ENCODE measurements around the gene RXRA. TPM values are rescaled to one million over a fixed set of nuclear protein-coding genes. Genes with fewer than 3 reads are reported as not detected.

RXRA gene
- polyA plus RNA-seq, 1 of the 3 experiments (the other 2 are of a cell fraction) = 7.6 TPM

DNA sequence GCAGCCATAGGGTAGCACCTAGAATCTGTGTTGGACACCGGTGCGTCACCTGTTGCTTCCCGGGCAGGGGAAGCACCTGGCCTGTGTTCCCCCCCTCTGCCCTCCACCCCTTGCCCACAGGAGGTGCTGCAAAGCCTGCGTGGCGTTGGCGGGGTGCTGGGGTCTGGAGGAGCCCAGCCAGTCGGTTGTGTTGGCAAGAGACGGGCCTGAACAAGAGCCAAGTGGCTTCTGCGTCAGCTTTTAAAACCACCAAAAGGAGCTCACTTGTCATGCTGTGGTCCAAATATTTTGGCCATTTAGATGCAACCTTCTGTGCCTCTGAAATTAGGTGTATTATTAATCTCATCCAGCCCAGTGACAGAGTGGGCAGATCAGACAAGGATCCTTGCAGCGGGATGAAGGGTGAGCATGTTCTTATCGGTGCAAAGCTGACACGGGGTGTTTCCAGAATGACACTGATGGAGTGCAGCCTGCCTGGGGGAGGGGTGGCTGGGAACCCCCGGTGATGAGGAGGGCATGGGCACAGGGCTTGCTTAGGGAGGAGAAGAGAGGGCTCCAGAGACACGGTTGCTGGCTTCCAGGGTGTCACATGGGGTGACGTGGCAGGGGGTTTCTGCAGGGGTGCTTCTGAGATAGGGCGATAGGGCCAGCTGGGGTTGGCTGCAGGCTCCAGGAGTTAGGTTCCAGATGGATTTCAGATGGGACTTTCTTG is 9.7 kb upstream of the RXRA start:
- H3K4me2 ChIP-seq = peak overlapping the region; percentile 23; the same call in 1 of the 2 replicates

More for the DNA sequence above, 9.7 kb upstream of the RXRA start:
- Histone ChIP-seq H3K79me2 (ENCODE audit: insufficient read depth) (no peaks in the 10 kb centered on the region), H3K27ac (ENCODE audit: low read depth in 2 of 2, low read length in 1 of 2) (peak overlapping the region in 1 of 2 experiments; percentile 21; a peak in 1 of 4 replicates), H3F3A (replicated peaks; ENCODE audit: insufficient read depth) (peaks cover 7% of the 10 kb centered on the region), H3K4me1 (ENCODE audit: control insufficient read depth in 1 of 2, insufficient read depth in 2 of 2, low read depth in 1 of 2, low read length in 1 of 2) (peaks cover 30% of the 10 kb centered on the region in 2 experiments), H3K9ac (no peak overlapping the region), H2AFZ (ENCODE audit: low read depth) (no peak overlapping the region), H4K20me1 (ENCODE audit: insufficient read depth) (no peaks in the 10 kb centered on the region), H3K9me3 (peaks cover 4% of the 10 kb centered on the region), H3K36me3 (replicated peaks in 1 of 2; ENCODE audit: control insufficient read depth in 1 of 2, insufficient read depth in 2 of 2, low read length in 1 of 2) (no peaks in the 10 kb centered on the region), H3K9me2 (no peaks in the 10 kb centered on the region), H3K4me3 (ENCODE audit: low read depth in 2 of 2, low read length in 1 of 2) (no peak overlapping the region), H3K27me3 (ENCODE audit: insufficient read depth) (no peaks in the 10 kb centered on the region)
- peak; percentile 87 for DNase-seq
- ChIA-PET CTCF (interaction anchor here (0.6 to 1.1 kb wide), 3 partner anchors 80 to 140 kb away, joined by 3 to 5 read pairs (median 3); no protein-coding TSS in a partner anchor), POLR2A (no interaction called here)
- TF ChIP-seq SIN3A (IDR thresholded peaks at IDR 0.05; ENCODE audit: borderline replicate concordance, low read depth, low read length) (0 out of 2 replicates have a peak, but pooled peaks have one; percentile 33), EZH2phosphoT487 (IDR thresholded peaks at IDR 0.05; ENCODE audit: borderline replicate concordance, low read depth) (no peak), FOSL2 (IDR thresholded peaks at IDR 0.05; ENCODE audit: borderline replicate concordance, low read depth) (no peak), MXI1 (IDR thresholded peaks at IDR 0.05; ENCODE audit: low read depth, low read length) (0 out of 2 replicates have a peak, but pooled peaks have one; percentile 22), YY1 (IDR thresholded peaks at IDR 0.05; ENCODE audit: low read depth) (no peak), GATA2 (CRISPR knock-in tag; IDR thresholded peaks at IDR 0.05) (peak; percentile 98), CHD2 (IDR thresholded peaks at IDR 0.05; ENCODE audit: low read length, partially characterized antibody) (peak; percentile 75), POLR2AphosphoS5 (IDR thresholded peaks at IDR 0.05; ENCODE audit: low read depth, low read length) (peak; percentile 44; the same call in 1 of the 2 replicates), RCOR1 (IDR thresholded peaks at IDR 0.05; ENCODE audit: low read length) (0 out of 2 replicates have a peak, but pooled peaks have one; percentile 39), MEF2A (IDR thresholded peaks at IDR 0.05; ENCODE audit: borderline replicate concordance, low read depth) (no peak), EP300 (IDR thresholded peaks at IDR 0.05; ENCODE audit: borderline replicate concordance in 1 of 2, low read depth in 1 of 2, low read length in 1 of 2) (peak in 1 of 2 experiments; percentile 82; a peak in 2 of 4 replicates), NFIC (IDR thresholded peaks at IDR 0.05; ENCODE audit: borderline replicate concordance) (peak; percentile 61), JUND (IDR thresholded peaks at IDR 0.05) (no peak), TCF12 (IDR thresholded peaks at IDR 0.05) (peak; percentile 91), FOXJ3 (CRISPR knock-in tag; IDR thresholded peaks at IDR 0.05) (peak; percentile 65; the same call in 1 of the 2 replicates)
- TF ChIP-seq, protein P1, sequence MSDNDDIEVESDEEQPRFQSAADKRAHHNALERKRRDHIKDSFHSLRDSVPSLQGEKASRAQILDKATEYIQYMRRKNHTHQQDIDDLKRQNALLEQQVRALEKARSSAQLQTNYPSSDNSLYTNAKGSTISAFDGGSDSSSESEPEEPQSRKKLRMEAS (IDR thresholded peaks at IDR 0.05; ENCODE audit: low read depth) = no peak; the same call in 1 of the 2 replicates
- TF ChIP-seq, protein P2, sequence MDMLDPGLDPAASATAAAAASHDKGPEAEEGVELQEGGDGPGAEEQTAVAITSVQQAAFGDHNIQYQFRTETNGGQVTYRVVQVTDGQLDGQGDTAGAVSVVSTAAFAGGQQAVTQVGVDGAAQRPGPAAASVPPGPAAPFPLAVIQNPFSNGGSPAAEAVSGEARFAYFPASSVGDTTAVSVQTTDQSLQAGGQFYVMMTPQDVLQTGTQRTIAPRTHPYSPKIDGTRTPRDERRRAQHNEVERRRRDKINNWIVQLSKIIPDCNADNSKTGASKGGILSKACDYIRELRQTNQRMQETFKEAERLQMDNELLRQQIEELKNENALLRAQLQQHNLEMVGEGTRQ (IDR thresholded peaks at IDR 0.05; ENCODE audit: borderline replicate concordance, low read depth, low read length) = no peak
- TF ChIP-seq, protein P3, sequence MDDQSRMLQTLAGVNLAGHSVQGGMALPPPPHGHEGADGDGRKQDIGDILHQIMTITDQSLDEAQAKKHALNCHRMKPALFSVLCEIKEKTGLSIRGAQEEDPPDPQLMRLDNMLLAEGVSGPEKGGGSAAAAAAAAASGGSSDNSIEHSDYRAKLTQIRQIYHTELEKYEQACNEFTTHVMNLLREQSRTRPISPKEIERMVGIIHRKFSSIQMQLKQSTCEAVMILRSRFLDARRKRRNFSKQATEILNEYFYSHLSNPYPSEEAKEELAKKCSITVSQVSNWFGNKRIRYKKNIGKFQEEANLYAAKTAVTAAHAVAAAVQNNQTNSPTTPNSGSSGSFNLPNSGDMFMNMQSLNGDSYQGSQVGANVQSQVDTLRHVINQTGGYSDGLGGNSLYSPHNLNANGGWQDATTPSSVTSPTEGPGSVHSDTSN (IDR thresholded peaks at IDR 0.05) = peak; percentile 88
- TF ChIP-seq, protein P4, sequence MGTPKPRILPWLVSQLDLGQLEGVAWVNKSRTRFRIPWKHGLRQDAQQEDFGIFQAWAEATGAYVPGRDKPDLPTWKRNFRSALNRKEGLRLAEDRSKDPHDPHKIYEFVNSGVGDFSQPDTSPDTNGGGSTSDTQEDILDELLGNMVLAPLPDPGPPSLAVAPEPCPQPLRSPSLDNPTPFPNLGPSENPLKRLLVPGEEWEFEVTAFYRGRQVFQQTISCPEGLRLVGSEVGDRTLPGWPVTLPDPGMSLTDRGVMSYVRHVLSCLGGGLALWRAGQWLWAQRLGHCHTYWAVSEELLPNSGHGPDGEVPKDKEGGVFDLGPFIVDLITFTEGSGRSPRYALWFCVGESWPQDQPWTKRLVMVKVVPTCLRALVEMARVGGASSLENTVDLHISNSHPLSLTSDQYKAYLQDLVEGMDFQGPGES (IDR thresholded peaks at IDR 0.05; ENCODE audit: low read depth, low read length) = no peak
- TF ChIP-seq, protein P5, sequence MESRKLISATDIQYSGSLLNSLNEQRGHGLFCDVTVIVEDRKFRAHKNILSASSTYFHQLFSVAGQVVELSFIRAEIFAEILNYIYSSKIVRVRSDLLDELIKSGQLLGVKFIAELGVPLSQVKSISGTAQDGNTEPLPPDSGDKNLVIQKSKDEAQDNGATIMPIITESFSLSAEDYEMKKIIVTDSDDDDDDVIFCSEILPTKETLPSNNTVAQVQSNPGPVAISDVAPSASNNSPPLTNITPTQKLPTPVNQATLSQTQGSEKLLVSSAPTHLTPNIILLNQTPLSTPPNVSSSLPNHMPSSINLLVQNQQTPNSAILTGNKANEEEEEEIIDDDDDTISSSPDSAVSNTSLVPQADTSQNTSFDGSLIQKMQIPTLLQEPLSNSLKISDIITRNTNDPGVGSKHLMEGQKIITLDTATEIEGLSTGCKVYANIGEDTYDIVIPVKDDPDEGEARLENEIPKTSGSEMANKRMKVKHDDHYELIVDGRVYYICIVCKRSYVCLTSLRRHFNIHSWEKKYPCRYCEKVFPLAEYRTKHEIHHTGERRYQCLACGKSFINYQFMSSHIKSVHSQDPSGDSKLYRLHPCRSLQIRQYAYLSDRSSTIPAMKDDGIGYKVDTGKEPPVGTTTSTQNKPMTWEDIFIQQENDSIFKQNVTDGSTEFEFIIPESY (IDR thresholded peaks at IDR 0.05; ENCODE audit: borderline replicate concordance, low read depth) = no peak
- WGBS (ENCODE audit: low lambda C conversion rate) = 20% methylated on average over 12 of the region's 16 CpGs
